IMR-90 (cell line): ENCODE data around the gene TAB2. TPM values are rescaled to one million over a fixed set of nuclear protein-coding genes. Genes with fewer than 3 reads are reported as not detected.

ENCODE experiments used
- ATAC-seq: fragments of 200-7000 bp; cut with Tn5 transposase; 2 replicates; pipeline ENCODE4 v1.9.1; 2020; ENCODE audit warnings: low read depth, mild to moderate bottlenecking, moderate library complexity
- BruUV-seq: library from RNA; stranded (reverse); fragments of 400-500 nt; replicated peaks from 2 replicates; lab custom pipeline; 2021; lab: Mats Ljungman, UMichigan
- CTCF ChIA-PET: fragments of 300-600 bp; formaldehyde crosslinking; extraction: SDS; loops from one replicate; lab custom pipeline; 2021; ENCODE audit warnings: antibody characterized with exemption; lab: Yijun Ruan, JAX
- POLR2A ChIA-PET: fragments of 300-600 bp; sonication (Branson Sonifier 250); formaldehyde crosslinking; loops from one replicate; lab custom pipeline; 2022; ENCODE audit warnings: antibody characterized with exemption; ENCODE audit not compliant: unreplicated experiment; lab: Charles Lee
- DNase-seq: peaks from one replicate; pipeline ENCODE4 v3.0.0; 2013
- H2AFZ ChIP-seq: replicated peaks from 2 replicates; pipeline ENCODE3; 2013; ENCODE audit warnings: low read length, mild to moderate bottlenecking; ENCODE audit not compliant: poor library complexity
- H2AK5ac ChIP-seq: 2 replicates; pipeline ENCODE4 v1.6.1; 2013; ENCODE audit warnings: low read depth, low read length, inconsistent platforms
- H2AK9ac ChIP-seq: replicated peaks from 2 replicates; pipeline ENCODE3; 2013; ENCODE audit warnings: mild to moderate bottlenecking, low read depth, low read length, moderate library complexity; ENCODE audit not compliant: poor library complexity
- H2BK120ac ChIP-seq: 2 replicates; pipeline ENCODE4 v1.6.1; 2013; ENCODE audit warnings: low read depth, low read length, inconsistent platforms
- H2BK15ac ChIP-seq: 3 replicates; pipeline ENCODE4 v1.6.1; 2013; ENCODE audit warnings: low read depth, low read length, inconsistent platforms
- H2BK20ac ChIP-seq: 2 replicates; pipeline ENCODE4 v1.6.1; 2013; ENCODE audit warnings: low read depth, mild to moderate bottlenecking, inconsistent platforms, low read length, moderate library complexity
- H2BK5ac ChIP-seq: 2 replicates; pipeline ENCODE4 v1.6.1; 2013; ENCODE audit warnings: mild to moderate bottlenecking, low read depth, low read length, inconsistent platforms; ENCODE audit not compliant: poor library complexity, severe bottlenecking
- H3K14ac ChIP-seq: replicated peaks from 2 replicates; pipeline ENCODE4 v1.6.1; 2013; ENCODE audit warnings: low read depth, low read length, inconsistent platforms
- H3K18ac ChIP-seq: 2 replicates; pipeline ENCODE4 v1.6.1; 2013; ENCODE audit warnings: low read depth, low read length, control low read depth
- H3K23ac ChIP-seq: 2 replicates; pipeline ENCODE4 v1.6.1; 2013; ENCODE audit warnings: low read depth, low read length, inconsistent platforms
- H3K27ac ChIP-seq: 2 replicates; pipeline ENCODE4 v1.5.1; 2013; ENCODE audit warnings: mild to moderate bottlenecking, control low read depth, low read length; ENCODE audit not compliant: insufficient read depth
- H3K27me3 ChIP-seq: 2 replicates; pipeline ENCODE4 v1.6.1; 2013; ENCODE audit warnings: low read length; ENCODE audit not compliant: control insufficient read depth, insufficient read depth
- H3K36me3 ChIP-seq: 2 replicates; pipeline ENCODE4 v1.6.1; 2013; ENCODE audit warnings: low read length, mixed read lengths; ENCODE audit not compliant: control insufficient read depth, insufficient read depth
- H3K4ac ChIP-seq: 2 replicates; pipeline ENCODE4 v1.6.1; 2013; ENCODE audit warnings: low read depth, low read length, inconsistent platforms
- H3K4me1 ChIP-seq: 2 replicates; pipeline ENCODE4 v1.6.1; 2013; ENCODE audit warnings: low read length, mixed read lengths; ENCODE audit not compliant: control insufficient read depth, insufficient read depth
- H3K4me2 ChIP-seq: 2 replicates; pipeline ENCODE4 v1.6.1; 2013; ENCODE audit warnings: low read depth, mild to moderate bottlenecking, control low read depth, low read length, moderate library complexity
- H3K4me3 ChIP-seq: 2 replicates; pipeline ENCODE4 v1.5.1; 2013; ENCODE audit warnings: low read depth, mild to moderate bottlenecking, control low read depth, low read length, moderate library complexity; ENCODE audit not compliant: insufficient read depth
- H3K56ac ChIP-seq: 2 replicates; pipeline ENCODE4 v1.6.1; 2013; ENCODE audit warnings: low read length, inconsistent platforms; ENCODE audit not compliant: insufficient read depth; ENCODE audit errors: extremely low read depth
- H3K79me1 ChIP-seq, 2 experiments: 2 replicates each; pipeline ENCODE4 v1.6.1; 2013; ENCODE audit warnings: low read length in 2 of 2, inconsistent platforms in 1 of 2, low read depth in 1 of 2
- H3K9ac ChIP-seq: 2 replicates; pipeline ENCODE4 v1.6.1; 2013; ENCODE audit warnings: low read depth, low read length, control low read depth
- H3K9me1 ChIP-seq: 2 replicates; pipeline ENCODE4 v1.6.1; 2013; ENCODE audit warnings: low read length, inconsistent platforms; ENCODE audit not compliant: insufficient read depth
- H3K9me3 ChIP-seq: 2 replicates; pipeline ENCODE4 v1.6.1; 2013; ENCODE audit warnings: low read length; ENCODE audit not compliant: control insufficient read depth, insufficient read depth
- H4K20me1 ChIP-seq: 2 replicates; pipeline ENCODE4 v1.6.1; 2013; ENCODE audit warnings: low read length, inconsistent platforms; ENCODE audit not compliant: insufficient read depth
- H4K5ac ChIP-seq: 2 replicates; pipeline ENCODE4 v1.6.1; 2013; ENCODE audit warnings: mild to moderate bottlenecking, low read depth, low read length, control low read depth
- H4K8ac ChIP-seq, 2 experiments: 2 replicates each; pipeline ENCODE4 v1.6.1; 2013; ENCODE audit warnings: low read depth in 2 of 2, low read length in 2 of 2, control low read depth in 1 of 2, inconsistent platforms in 1 of 2
- H4K91ac ChIP-seq: 2 replicates; pipeline ENCODE4 v1.6.1; 2013; ENCODE audit warnings: low read depth, low read length, inconsistent platforms; ENCODE audit not compliant: insufficient read depth
- CEBPB ChIP-seq: IDR thresholded peaks from 2 replicates; pipeline ENCODE4 v1.6.1; 2012; ENCODE audit warnings: low read depth, low read length, improper control_type of control experiment
- CTCF ChIP-seq: conservative IDR thresholded peaks from 2 replicates; pipeline ENCODE4 v1.5.1; 2012; ENCODE audit warnings: mild to moderate bottlenecking, low read depth, low read length, improper control_type of control experiment
- FOS ChIP-seq: fragments of 150-350 bp; IDR thresholded peaks from 2 replicates; pipeline ENCODE4 v1.6.1; 2016; ENCODE audit warnings: low read depth, low read length
- MXI1 ChIP-seq: IDR thresholded peaks from 2 replicates; pipeline ENCODE4 v1.6.1; 2012; ENCODE audit warnings: low read depth, mild to moderate bottlenecking, low read length, moderate library complexity, borderline replicate concordance
- RAD21 ChIP-seq: IDR thresholded peaks from 2 replicates; pipeline ENCODE4 v1.6.1; 2012; ENCODE audit warnings: low read length, improper control_type of control experiment
- RCOR1 ChIP-seq: IDR thresholded peaks from 2 replicates; pipeline ENCODE4 v1.6.1; 2012; ENCODE audit warnings: mild to moderate bottlenecking, low read length, improper control_type of control experiment; ENCODE audit not compliant: insufficient replicate concordance
- RFX5 ChIP-seq: IDR thresholded peaks from 2 replicates; pipeline ENCODE4 v1.8.0; 2012; ENCODE audit warnings: low read depth, mild to moderate bottlenecking, low read length, moderate library complexity
- SMC3 ChIP-seq: fragments of 150-350 bp; IDR thresholded peaks from 2 replicates; pipeline ENCODE4 v1.6.1; 2016; ENCODE audit warnings: low read depth, mild to moderate bottlenecking, antibody characterized with exemption, low read length, moderate library complexity
- WGBS, 2 experiments: methylation state at CpG; one replicate each; pipeline versions ENCODE4 v1.1.5 to v1.1.7; 2013; ENCODE audit warnings: missing lambda C conversion rate in 2 of 2; ENCODE audit not compliant: insufficient read length in 1 of 2; ENCODE audit errors: extremely low coverage in 2 of 2; 5-methylcytosine and 5-hydroxymethylcytosine counted together
- dilution Hi-C: fragments of 300-500 bp; cut with HindIII; formaldehyde crosslinking; loops from one replicate; pipeline ENCODE4 v1.14.3; 2018; ENCODE audit warnings: low sequenced_read_pairs; ENCODE audit not compliant: unreplicated experiment
- in situ Hi-C: fragments of 300-500 bp; cut with MboI; formaldehyde crosslinking; loops from 3 replicates; pipeline ENCODE4 v1.14.3; 2019; ENCODE audit warnings: low sequenced_read_pairs, inconsistent platforms, mixed read lengths
- intact Hi-C: fragments of 100-400 bp; cut with micrococcal nuclease; formaldehyde crosslinking; loops from 2 replicates; pipeline ENCODE4 v1.10.0; 2022
- polyA plus RNA-seq, 3 experiments: library from polyadenylated mRNA; depleted of rRNA; stranded (reverse); fragments of >200 nt; gene quantifications; 2 replicates each; pipeline ENCODE4 v1.2.3, GENCODE V29; 2012; ENCODE audit warnings: low replicate concordance in 1 of 3
- total RNA-seq: library from RNA; depleted of rRNA; stranded (reverse); fragments of >200 nt; gene quantifications from 2 replicates; pipeline ENCODE4 v1.2.3, GENCODE V29; 2012

TAB2 gene
- total and polyA plus RNA-seq, 2 of the 4 experiments (the other 2 are of a cell fraction): 20.8 to 25.3 TPM

GRCh38 chr6:149335924-149336608 is 18.6 kb downstream of the TAB2 start:
- peak overlapping the region; percentile 21; the same call in 1 of the 2 replicates for H2BK120ac ChIP-seq
- H3K4me1 ChIP-seq: peaks cover 16% of the 10 kb centered on the region
- H4K20me1 ChIP-seq: peaks cover 71% of the 10 kb centered on the region
- peak overlapping the region; percentile 50; the same call in 1 of the 2 replicates for H4K5ac ChIP-seq
- 0 out of 2 replicates have a peak overlapping the region, but pooled peaks have one; percentile 4 for H2BK20ac ChIP-seq
- no peaks in the 10 kb centered on the region for H3K9me3 ChIP-seq
- no peak overlapping the region for H2AK5ac ChIP-seq
- 0 out of 2 replicates have a peak overlapping the region, but pooled peaks have one; percentile 13 for H3K14ac ChIP-seq
- peak overlapping the region; percentile 39; the same call in 1 of the 2 replicates for H3K23ac ChIP-seq
- POLR2A ChIA-PET: no interaction called here
- CTCF ChIA-PET: interaction anchor here (0.6 kb wide), 1 partner anchor 88 kb away, joined by 5 read pairs; no protein-coding TSS in a partner anchor
- no TSS peak for BruUV-seq
- H3K27me3 ChIP-seq: no peaks in the 10 kb centered on the region
- H3K18ac ChIP-seq: peak overlapping the region; percentile 60; the same call in 1 of the 2 replicates
- H3K9ac ChIP-seq: no peak overlapping the region
- H3K36me3 ChIP-seq: no peaks in the 10 kb centered on the region
- peaks cover 9 to 59% of the 10 kb centered on the region in 2 experiments; a peak in 3 of 4 replicates for H3K79me1 ChIP-seq
- peak overlapping the region; percentile 3; the same call in 1 of the 2 replicates for H3K4me2 ChIP-seq
- H3K9me1 ChIP-seq: peaks cover 16% of the 10 kb centered on the region
- DNase-seq (peak; percentile 69), ATAC-seq (no peak)
- H3K4ac ChIP-seq: no peak overlapping the region
- dilution Hi-C loops: no loop called here
- H3K4me3 ChIP-seq: no peak overlapping the region
- intact Hi-C loops: loop anchor here (2.0 kb wide), 1 partner anchor 17 kb away; no protein-coding TSS in a partner anchor
- peak overlapping the region; percentile 68 for H2BK5ac ChIP-seq
- H3K27ac ChIP-seq: no peak overlapping the region
- no peak for TF ChIP-seq MXI1
- no peak for TF ChIP-seq FOS
- TF ChIP-seq CTCF: no peak
- TF ChIP-seq RCOR1: no peak
- TF ChIP-seq RAD21: no peak
- TF ChIP-seq SMC3: no peak
- no peak for TF ChIP-seq RFX5
- TF ChIP-seq CEBPB: 0 out of 2 replicates have a peak, but pooled peaks have one; percentile 3
- H2BK15ac ChIP-seq: no peak overlapping the region
- WGBS, 2 experiments: 17% methylated on average over 1 of the region's 4 CpGs; no CpG with 5 or more reads in 1 of the 2 experiments
- H4K8ac ChIP-seq: peak overlapping the region in 1 of 2 experiments; percentile 44; a peak in 2 of 4 replicates
- H2AFZ ChIP-seq: no peak overlapping the region
- H2AK9ac ChIP-seq: no peak overlapping the region
- in situ Hi-C loops: no loop called here
- H4K91ac ChIP-seq: no peak overlapping the region
- H3K56ac ChIP-seq: no peak overlapping the region
